HCT116 (cell line): Measurements from ENCODE around the gene RASA4. TPM values are rescaled to one million over a fixed set of nuclear protein-coding genes. Genes with fewer than 3 reads are reported as not detected.
A peak's percentile ranks its signal among the peaks of the same experiment; 100 is the strongest.
"Not testable (repeated sequence)": the region's sequence is repeated elsewhere in the genome, so short reads cannot be mapped to it uniquely, and the experiment has no call there.

ENCODE experiments used
- ATAC-seq: fragments of 200-7000 bp; cut with Tn5 transposase; 2 replicates; pipeline ENCODE4 v1.9.1; 2020; ENCODE audit warnings: mild to moderate bottlenecking, moderate library complexity
- BruUV-seq: library from RNA; stranded (reverse); fragments of 400-500 nt; replicated peaks from 2 replicates; lab custom pipeline; 2021; lab: Mats Ljungman, UMichigan
- CTCF ChIA-PET: fragments of 300-600 bp; sonication (Branson Sonifier 250); formaldehyde crosslinking; loops from one replicate; lab custom pipeline; 2021; ENCODE audit warnings: antibody characterized with exemption; lab: Charles Lee
- POLR2A ChIA-PET: fragments of 300-600, 350-600 bp; sonication (Branson Sonifier 250); formaldehyde crosslinking; loops from one replicate; lab custom pipeline; 2021; ENCODE audit warnings: antibody characterized with exemption; lab: Charles Lee
- RAD21 ChIA-PET, 2 experiments: fragments of 300-600 bp; sonication (Branson Sonifier 250); formaldehyde crosslinking; loops; one replicate each; lab custom pipeline; 2023; ENCODE audit warnings: low total read pairs in 2 of 2; ENCODE audit not compliant: uncharacterized antibody in 2 of 2, unreplicated experiment in 2 of 2, low non-redundant PET in 1 of 2; lab: Charles Lee
- DNase-seq: peaks from one replicate; pipeline ENCODE4 v3.0.0-alpha.2; 2010; ENCODE audit warnings: low read depth, low spot score
- H2AFZ ChIP-seq: fragments of 200-600 bp; shearing (Covaris generic), sonication (generic); 2 replicates; pipeline ENCODE4 v1.6.1; 2017; ENCODE audit warnings: low read depth, mixed run types, mixed read lengths, antibody characterized with exemption, low read length; ENCODE audit not compliant: poor library complexity, severe bottlenecking
- H3K27ac ChIP-seq: 2 replicates; pipeline ENCODE4 v1.5.1; 2012; ENCODE audit warnings: low read depth, low read length
- H3K27me3 ChIP-seq: fragments of 200-600 bp; sonication (generic); 2 replicates; pipeline ENCODE4 v1.6.1; 2016; ENCODE audit warnings: mixed run types, low read length, mixed read lengths; ENCODE audit not compliant: insufficient read depth
- H3K36me3 ChIP-seq, 2 experiments: fragments of 200-500 bp in 1 of 2; fragments of 200-600 bp in 1 of 2; sonication (Bioruptor generic) in 1 of 2; sonication (generic) in 1 of 2; 2 replicates each; pipeline versions ENCODE4 v1.5.1 to v1.6.1; 2014 to 2016; ENCODE audit warnings: low read length in 2 of 2, inconsistent platforms in 1 of 2, mixed read lengths in 1 of 2, mixed run types in 1 of 2; ENCODE audit not compliant: insufficient read depth in 2 of 2, control insufficient read depth in 1 of 2
- H3K4me1 ChIP-seq, 2 experiments: fragments of 200-600 bp in 1 of 2; sonication (generic) in 1 of 2; 2 replicates each; pipeline versions ENCODE4 v1.5.1 to v1.6.1; 2012 to 2017; ENCODE audit warnings: low read length in 2 of 2, inconsistent platforms in 1 of 2, mild to moderate bottlenecking in 1 of 2, mixed read lengths in 1 of 2, mixed run types in 1 of 2, moderate library complexity in 1 of 2; ENCODE audit not compliant: insufficient read depth in 2 of 2, control insufficient read depth in 1 of 2
- H3K4me2 ChIP-seq: fragments of 200-600 bp; sonication (generic); 2 replicates; pipeline ENCODE4 v1.6.1; 2017; ENCODE audit warnings: mixed run types, low read length, mixed read lengths
- H3K4me3 ChIP-seq, 2 experiments: fragments of 200-600 bp in 1 of 2; sonication (generic) in 1 of 2; replicated peaks in 1 of 2; 2 replicates each; pipeline ENCODE4 v1.5.1; 2011 to 2016; ENCODE audit warnings: low read length in 2 of 2, control low read depth in 1 of 2, low read depth in 1 of 2, mild to moderate bottlenecking in 1 of 2, mixed read lengths in 1 of 2, mixed run types in 1 of 2
- H3K79me2 ChIP-seq: fragments of 200-600 bp; sonication (generic); 2 replicates; pipeline ENCODE4 v1.6.1; 2017; ENCODE audit warnings: mild to moderate bottlenecking, mixed run types, low read length, moderate library complexity, mixed read lengths; ENCODE audit not compliant: insufficient read depth
- H3K9ac ChIP-seq: fragments of 200-600 bp; sonication (generic); 2 replicates; pipeline ENCODE4 v1.6.1; 2016; ENCODE audit warnings: low read length, mixed read lengths
- H3K9me2 ChIP-seq: fragments of 200-600 bp; sonication (generic), shearing (Covaris generic); 2 replicates; pipeline ENCODE4 v1.6.1; 2017; ENCODE audit warnings: mixed run types, mild to moderate bottlenecking, moderate library complexity; ENCODE audit not compliant: insufficient read depth
- H3K9me3 ChIP-seq, 2 experiments: fragments of 200-500 bp in 1 of 2; fragments of 200-600 bp in 1 of 2; sonication (Bioruptor generic) in 1 of 2; sonication (generic) in 1 of 2; 2 replicates each; pipeline ENCODE4 v1.6.1; 2014 to 2017; ENCODE audit warnings: low read length in 2 of 2, mixed read lengths in 2 of 2, inconsistent platforms in 1 of 2, low read depth in 1 of 2, mild to moderate bottlenecking in 1 of 2, mixed run types in 1 of 2, moderate library complexity in 1 of 2; ENCODE audit not compliant: control insufficient read depth in 1 of 2, insufficient read depth in 1 of 2
- H4K20me1 ChIP-seq: fragments of 200-600 bp; sonication (generic), shearing (Covaris generic); 2 replicates; pipeline ENCODE4 v1.6.1; 2017; ENCODE audit warnings: mixed run types, mild to moderate bottlenecking, moderate library complexity; ENCODE audit not compliant: insufficient read depth
- intact Hi-C: fragments of 100-400 bp; cut with micrococcal nuclease; formaldehyde crosslinking; loops from 2 replicates; pipeline ENCODE4 v1.10.0; 2022
- total RNA-seq: library from RNA; stranded (reverse); gene quantifications from one replicate; pipeline ENCODE4 v1.2.1, GENCODE V29; 2021; ENCODE audit not compliant: unreplicated experiment

Gene RASA4
- total RNA-seq, 1 experiment from 2014 or later, result 18.3 TPM

- H4K20me1 ChIP-seq, intact Hi-C loops, POLR2A ChIA-PET: not testable (repeated sequence)
Observed at GRCh38 chr7:102618122-102618521, 1.6 kb upstream of the RASA4 start.

GRCh38 chr7:102615930-102616329 lies 626 bp downstream of the RASA4 start:
- intact Hi-C loops, result not testable (repeated sequence)

More at GRCh38 chr7:102618122-102618521, 1.6 kb upstream of the RASA4 start:
- CTCF ChIA-PET, RAD21 ChIA-PET, H3K79me2 ChIP-seq, H3K36me3 ChIP-seq, H3K4me2 ChIP-seq, H3K4me1 ChIP-seq, DNase-seq, H2AFZ ChIP-seq, ATAC-seq, H3K9me3 ChIP-seq, H3K9me2 ChIP-seq, BruUV-seq, H3K27me3 ChIP-seq, H3K9ac ChIP-seq, H3K27ac ChIP-seq, H3K4me3 ChIP-seq: not testable (repeated sequence)

GRCh38 chr7:102614873-102615272 lies 1.7 kb downstream of the RASA4 start:
- BruUV-seq, H3K4me1 ChIP-seq, H3K9ac ChIP-seq, H3K4me2 ChIP-seq, H3K27me3 ChIP-seq, H3K79me2 ChIP-seq, intact Hi-C loops, RAD21 ChIA-PET, DNase-seq, H3K9me3 ChIP-seq, POLR2A ChIA-PET, H3K4me3 ChIP-seq, H3K27ac ChIP-seq, H2AFZ ChIP-seq, CTCF ChIA-PET, H3K9me2 ChIP-seq, ATAC-seq, H3K36me3 ChIP-seq, H4K20me1 ChIP-seq: not testable (repeated sequence)

More at GRCh38 chr7:102615930-102616329, 626 bp downstream of the RASA4 start:
- H3K27ac ChIP-seq, H3K9ac ChIP-seq, H3K9me3 ChIP-seq, DNase-seq, H3K36me3 ChIP-seq, POLR2A ChIA-PET, H3K4me1 ChIP-seq, H3K9me2 ChIP-seq, H4K20me1 ChIP-seq, H3K27me3 ChIP-seq, ATAC-seq, H3K4me3 ChIP-seq, H3K4me2 ChIP-seq, CTCF ChIA-PET, H3K79me2 ChIP-seq, H2AFZ ChIP-seq, RAD21 ChIA-PET: not testable (repeated sequence)
- TSS peak; percentile 50 for BruUV-seq

GRCh38 chr7:102614346-102614697 lies 2.2 kb downstream of the RASA4 start:
- BruUV-seq, RAD21 ChIA-PET, H3K9me3 ChIP-seq, H3K4me1 ChIP-seq, CTCF ChIA-PET, H2AFZ ChIP-seq, H3K4me3 ChIP-seq, H3K4me2 ChIP-seq, H3K79me2 ChIP-seq, ATAC-seq, H3K36me3 ChIP-seq, H3K27me3 ChIP-seq, intact Hi-C loops, H3K9me2 ChIP-seq, H4K20me1 ChIP-seq, POLR2A ChIA-PET, H3K9ac ChIP-seq, H3K27ac ChIP-seq, DNase-seq: not testable (repeated sequence)
